Mucosa of descending colon (tissue), 3 donors: ENCODE data around the gene COX7A2L. TPM values are rescaled to one million over a fixed set of nuclear protein-coding genes. Genes with fewer than 3 reads are reported as not detected.

Experiments
- ATAC-seq: fragments of 200-7000 bp; cut with Tn5 transposase; one replicate; pipeline ENCODE4 v1.9.1; 2020; ENCODE audit warnings: mild to moderate bottlenecking, moderate library complexity
- DNase-seq, 3 donors: peaks; one replicate each; pipeline ENCODE4 v3.0.0-alpha.2; 2020
- H3K36me3 ChIP-seq: fragments of 200-600 bp; one replicate; pipeline ENCODE4 v1.8.0; 2021; ENCODE audit warnings: low read depth, mild to moderate bottlenecking
- H3K4me1 ChIP-seq: fragments of 200-600 bp; one replicate; pipeline ENCODE4 v1.8.0; 2021; ENCODE audit warnings: low read depth, mild to moderate bottlenecking
- H3K4me3 ChIP-seq: fragments of 200-600 bp; one replicate; pipeline ENCODE4 v1.8.0; 2021; ENCODE audit warnings: mild to moderate bottlenecking
- H3K9me3 ChIP-seq: fragments of 200-600 bp; one replicate; pipeline ENCODE4 v1.8.0; 2021; ENCODE audit warnings: mild to moderate bottlenecking
- intact Hi-C, 2 donors: fragments of 100-400 bp; cut with DNase I in 1 of 2; cut with micrococcal nuclease in 1 of 2; formaldehyde crosslinking; loops; one replicate each; pipeline versions ENCODE4 v1.11.0 to v1.11.1; 2022; cut with DNase I, micrococcal nuclease
- total RNA-seq, 3 donors: library from RNA; stranded (reverse); fragmentation: NEBNext Ultra II Directional in 2 of 3; extraction: Animal tissue kit (Norgen Biotek cat#: 25700) in 2 of 3; gene quantifications; one replicate each; pipeline versions ENCODE4 v1.2.1 to v1.2.4, GENCODE V29; 2021 to 2023
- TF ChIP-seq, protein P1 (sequence below): fragments of 200-600 bp; IDR thresholded peaks from one replicate; pipeline ENCODE4 v1.8.0; 2022; ENCODE audit warnings: antibody characterized with exemption, mild to moderate bottlenecking
- donor health status: DM: no; HTN: no; CAD: no; lungs with moderate emphysema.
- donor health status: DM: no; HTN: no; CAD: no.
- donor health status: DM: no; HTN: yes; CAD: no.

The COX7A2L gene
- total RNA-seq, 3 donors from 2014 or later, result 87.0 to 113 (median 108) TPM

GRCh38 chr2:42324949-42325348 is 36.1 kb downstream of the COX7A2L start:
- DNase-seq (no peak), ATAC-seq (no peak)
- Histone ChIP-seq H3K9me3 (no peaks in the 10 kb centered on the region), H3K4me1 (no peaks in the 10 kb centered on the region), H3K36me3 (no peaks in the 10 kb centered on the region), H3K4me3 (no peak overlapping the region)
- TF ChIP-seq, protein P1, sequence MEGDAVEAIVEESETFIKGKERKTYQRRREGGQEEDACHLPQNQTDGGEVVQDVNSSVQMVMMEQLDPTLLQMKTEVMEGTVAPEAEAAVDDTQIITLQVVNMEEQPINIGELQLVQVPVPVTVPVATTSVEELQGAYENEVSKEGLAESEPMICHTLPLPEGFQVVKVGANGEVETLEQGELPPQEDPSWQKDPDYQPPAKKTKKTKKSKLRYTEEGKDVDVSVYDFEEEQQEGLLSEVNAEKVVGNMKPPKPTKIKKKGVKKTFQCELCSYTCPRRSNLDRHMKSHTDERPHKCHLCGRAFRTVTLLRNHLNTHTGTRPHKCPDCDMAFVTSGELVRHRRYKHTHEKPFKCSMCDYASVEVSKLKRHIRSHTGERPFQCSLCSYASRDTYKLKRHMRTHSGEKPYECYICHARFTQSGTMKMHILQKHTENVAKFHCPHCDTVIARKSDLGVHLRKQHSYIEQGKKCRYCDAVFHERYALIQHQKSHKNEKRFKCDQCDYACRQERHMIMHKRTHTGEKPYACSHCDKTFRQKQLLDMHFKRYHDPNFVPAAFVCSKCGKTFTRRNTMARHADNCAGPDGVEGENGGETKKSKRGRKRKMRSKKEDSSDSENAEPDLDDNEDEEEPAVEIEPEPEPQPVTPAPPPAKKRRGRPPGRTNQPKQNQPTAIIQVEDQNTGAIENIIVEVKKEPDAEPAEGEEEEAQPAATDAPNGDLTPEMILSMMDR, result no peak
- intact Hi-C loops, result loop anchor here in 1 of 2 donors (10.0 kb wide), 1 partner anchor 230 kb away; no protein-coding TSS in a partner anchor

DNA sequence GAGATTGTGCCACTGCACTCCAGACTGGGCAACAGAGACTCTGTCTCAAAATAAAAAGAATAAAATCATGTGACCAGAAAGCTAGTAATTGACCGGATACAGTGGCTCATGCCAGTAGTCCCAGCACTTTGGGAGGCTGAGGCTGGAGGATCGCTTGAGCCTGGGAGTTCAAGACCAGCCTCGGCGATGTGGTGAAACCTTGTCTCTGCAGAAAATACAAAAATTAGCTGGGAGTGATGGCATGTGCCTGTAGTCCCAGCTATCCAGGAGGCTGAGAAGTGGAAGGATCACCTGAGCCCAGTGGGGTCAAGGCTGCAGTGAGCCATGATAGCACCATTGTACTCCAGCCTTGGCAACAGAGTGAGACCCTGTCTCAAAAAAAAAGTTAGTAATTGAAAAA is 36.8 kb downstream of the COX7A2L start:
- Histone ChIP-seq H3K9me3 (no peaks in the 10 kb centered on the region), H3K36me3 (no peaks in the 10 kb centered on the region), H3K4me1 (no peaks in the 10 kb centered on the region), H3K4me3 (no peak overlapping the region)
- DNase-seq, result no peak
- no peak for ATAC-seq
- intact Hi-C loops, result loop anchor here in 1 of 2 donors (10.0 kb wide), 1 partner anchor 229 kb away; no protein-coding TSS in a partner anchor
- TF ChIP-seq, protein P1, result no peak

DNA sequence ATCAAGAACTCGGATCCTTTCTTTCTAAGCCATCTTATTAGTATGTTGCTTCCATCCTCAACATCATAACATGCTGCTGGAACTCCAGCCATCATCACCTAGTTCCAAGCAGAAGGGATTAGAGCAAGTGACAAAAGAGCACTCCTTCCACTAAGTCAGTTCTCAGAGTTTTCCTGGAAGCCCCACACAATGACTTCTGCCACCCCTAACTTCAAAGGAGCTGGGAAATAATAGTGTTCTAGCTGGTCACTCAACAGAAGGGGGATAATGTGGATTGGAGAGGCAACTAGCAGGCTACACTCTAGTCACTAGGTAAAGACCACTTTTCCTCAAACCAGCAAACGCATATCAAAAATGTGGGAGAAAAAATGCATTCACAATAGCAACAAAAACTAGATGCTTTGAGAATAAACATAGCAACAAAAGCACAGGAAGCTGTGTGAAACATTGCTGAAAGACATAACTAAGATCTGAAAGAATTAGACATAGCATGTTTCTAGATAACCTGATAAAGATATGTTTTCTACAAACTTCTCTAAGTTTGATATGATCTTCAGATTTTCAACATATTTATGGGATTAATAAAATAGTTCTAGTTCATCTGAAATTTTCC is 39.5 kb downstream of the COX7A2L start:
- TF ChIP-seq, protein P1, result no peak
- DNase-seq (no peak), ATAC-seq (no peak)
- Histone ChIP-seq H3K36me3 (no peaks in the 10 kb centered on the region), H3K4me3 (no peak overlapping the region), H3K9me3 (no peaks in the 10 kb centered on the region), H3K4me1 (no peaks in the 10 kb centered on the region)
- intact Hi-C loops, result loop anchor here in 1 of 2 donors (10.0 kb wide), 1 partner anchor 227 kb away; no protein-coding TSS in a partner anchor

- H3K36me3 ChIP-seq, result no peaks in the 10 kb centered on the region
These were observed 41.8 kb downstream of the COX7A2L start for GRCh38 chr2:42319265-42319664.

DNA sequence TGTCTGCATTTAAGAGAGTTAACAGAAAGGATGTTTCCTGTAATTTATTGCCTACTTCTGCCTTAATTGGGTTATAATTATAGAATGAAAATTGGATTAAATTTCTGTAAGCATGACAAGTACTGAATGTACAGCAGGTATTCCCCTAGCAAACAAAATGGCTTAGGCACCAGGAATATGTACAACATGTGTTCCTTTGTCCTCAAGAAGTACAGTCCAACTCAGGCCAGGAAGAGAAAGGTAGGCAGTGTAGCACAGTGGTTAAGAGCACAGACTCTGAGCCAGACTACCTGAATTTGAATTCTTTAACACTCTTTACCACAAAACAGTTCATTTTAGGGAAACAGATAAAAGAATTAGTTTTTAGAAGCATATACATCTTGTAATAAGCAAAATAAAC is 43.1 kb downstream of the COX7A2L start:
- H3K36me3 ChIP-seq, result no peaks in the 10 kb centered on the region
- TF ChIP-seq, protein P1, result no peak
- DNase-seq (no peak), ATAC-seq (no peak)
- no peak overlapping the region for H3K4me3 ChIP-seq
- intact Hi-C loops, result no loop called here
- H3K9me3 ChIP-seq, result no peaks in the 10 kb centered on the region
- no peaks in the 10 kb centered on the region for H3K4me1 ChIP-seq

More at GRCh38 chr2:42319265-42319664, 41.8 kb downstream of the COX7A2L start:
- ATAC-seq, result no peak
- TF ChIP-seq, protein P1, result no peak
- Histone ChIP-seq H3K4me1 (no peaks in the 10 kb centered on the region), H3K9me3 (no peaks in the 10 kb centered on the region), H3K4me3 (no peak overlapping the region)
- intact Hi-C loops, result no loop called here
- no peak for DNase-seq
